K562 (cell line): ENCODE results near the gene FCAR.
"Not testable (repeated sequence)": the region's sequence is repeated elsewhere in the genome, so short reads cannot be mapped to it uniquely, and the experiment has no call there.

Experiments
- BCOR ChIP-seq: fragments of 450-650 bp; IDR thresholded peaks from 2 replicates; pipeline ENCODE4 v1.6.1; 2016
- CBX1 ChIP-seq: sonication (generic); IDR thresholded peaks from 2 replicates; pipeline ENCODE4 v1.6.1; 2016; ENCODE audit warnings: antibody characterized with exemption, low read depth, mild to moderate bottlenecking
- ELF4 ChIP-seq: fragments of 450-650 bp; formaldehyde crosslinking; IDR thresholded peaks from 2 replicates; pipeline ENCODE4 v1.4.0; 2022; ENCODE audit warnings: missing genetic modification characterization
- HCFC1 ChIP-seq: IDR thresholded peaks from 2 replicates; pipeline ENCODE4 v1.6.1; 2012; ENCODE audit warnings: low read depth, low read length, improper control_type of control experiment
- HNRNPK ChIP-seq: fragments of 200-400 bp; formaldehyde crosslinking; IDR thresholded peaks from one replicate; pipeline ENCODE4 v1.6.1; 2018; ENCODE audit warnings: mild to moderate bottlenecking, low read depth, low read length; ENCODE audit not compliant: poor library complexity, severe bottlenecking
- JUN ChIP-seq, 2 experiments: sonication (generic) in 1 of 2; formaldehyde crosslinking in 1 of 2; IDR thresholded peaks; 2 replicates each; pipeline versions ENCODE4 v1.6.1 to v1.8.0; 2012 to 2022; ENCODE audit warnings: borderline replicate concordance in 2 of 2, mild to moderate bottlenecking in 2 of 2, improper control_type of control experiment in 1 of 2, low read depth in 1 of 2, low read length in 1 of 2, missing genetic modification reagents in 1 of 2
- SREBF1 ChIP-seq: fragments of 150-350 bp; IDR thresholded peaks from 2 replicates; pipeline ENCODE4 v1.6.1; 2014; ENCODE audit warnings: antibody characterized with exemption, low read depth, low read length, borderline replicate concordance
- ZFP36 ChIP-seq: fragments of 150-350 bp; IDR thresholded peaks from 2 replicates; pipeline ENCODE4 v1.6.1; 2018; ENCODE audit warnings: low read length, low read depth; ENCODE audit not compliant: partially characterized antibody
- ZNF174 ChIP-seq: fragments of 250-450 bp; sonication (Bioruptor Pico); IDR thresholded peaks from 2 replicates; pipeline ENCODE4 v1.4.0; 2020; ENCODE audit warnings: mild to moderate bottlenecking
- ZNF23 ChIP-seq: fragments of 250-450 bp; sonication (Bioruptor Pico); IDR thresholded peaks from 2 replicates; pipeline ENCODE4 v1.4.0; 2020; ENCODE audit warnings: mild to moderate bottlenecking
- TF ChIP-seq, protein P1 (sequence below): sonication (generic); formaldehyde crosslinking; IDR thresholded peaks from 2 replicates; pipeline ENCODE4 v1.9.0; 2022; ENCODE audit warnings: mild to moderate bottlenecking, missing genetic modification reagents
- TF ChIP-seq, protein P2 (sequence below), 3 experiments: IDR thresholded peaks in 2 of 3; conservative IDR thresholded peaks in 1 of 3; 2 replicates each; pipeline ENCODE4 v1.5.1; 2011 to 2012; ENCODE audit warnings: low read length in 3 of 3, mild to moderate bottlenecking in 3 of 3, control low read depth in 2 of 3, improper control_type of control experiment in 1 of 3, inconsistent platforms in 1 of 3, low read depth in 1 of 3, mixed read lengths in 1 of 3, moderate library complexity in 1 of 3; ENCODE audit not compliant: insufficient read depth in 2 of 3
- TF ChIP-seq, protein P3 (sequence below): fragments of 450-650 bp; IDR thresholded peaks from 2 replicates; pipeline ENCODE4 v1.6.1; 2016; ENCODE audit warnings: mild to moderate bottlenecking, moderate library complexity

DNA sequence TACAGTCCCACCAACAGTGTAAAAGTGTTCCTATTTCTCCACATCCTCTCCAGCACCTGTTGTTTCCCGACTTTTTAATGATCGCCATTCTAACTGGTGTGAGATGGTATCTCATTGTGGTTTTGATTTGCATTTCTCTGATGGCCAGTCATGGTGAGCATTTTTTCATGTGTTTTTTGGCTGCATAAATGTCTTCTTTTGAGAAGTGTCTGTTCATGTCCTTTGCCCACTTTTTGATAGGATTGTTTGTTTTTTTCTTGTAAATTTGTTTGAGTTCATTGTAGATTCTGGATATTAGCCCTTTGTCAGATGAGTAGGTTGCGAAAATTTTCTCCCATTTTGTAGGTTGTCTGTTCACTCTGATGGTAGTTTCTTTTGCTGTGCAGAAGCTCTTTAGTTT is 10.6 kb upstream of the FCAR start:
- not testable (repeated sequence) for TF ChIP-seq CBX1; ELF4; ZNF23; ZNF174 (CRISPR knock-in tag); JUN (IDR thresholded peaks at IDR 0.05; ENCODE audit: borderline replicate concordance, low read depth, low read length); JUN (CRISPR knock-in tag; IDR thresholded peaks at IDR 0.05; ENCODE audit: borderline replicate concordance); ZFP36; HNRNPK; BCOR; HCFC1; SREBF1
- TF ChIP-seq, protein P1, sequence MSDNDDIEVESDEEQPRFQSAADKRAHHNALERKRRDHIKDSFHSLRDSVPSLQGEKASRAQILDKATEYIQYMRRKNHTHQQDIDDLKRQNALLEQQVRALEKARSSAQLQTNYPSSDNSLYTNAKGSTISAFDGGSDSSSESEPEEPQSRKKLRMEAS (CRISPR knock-in tag): not testable (repeated sequence)
- TF ChIP-seq, protein P2, sequence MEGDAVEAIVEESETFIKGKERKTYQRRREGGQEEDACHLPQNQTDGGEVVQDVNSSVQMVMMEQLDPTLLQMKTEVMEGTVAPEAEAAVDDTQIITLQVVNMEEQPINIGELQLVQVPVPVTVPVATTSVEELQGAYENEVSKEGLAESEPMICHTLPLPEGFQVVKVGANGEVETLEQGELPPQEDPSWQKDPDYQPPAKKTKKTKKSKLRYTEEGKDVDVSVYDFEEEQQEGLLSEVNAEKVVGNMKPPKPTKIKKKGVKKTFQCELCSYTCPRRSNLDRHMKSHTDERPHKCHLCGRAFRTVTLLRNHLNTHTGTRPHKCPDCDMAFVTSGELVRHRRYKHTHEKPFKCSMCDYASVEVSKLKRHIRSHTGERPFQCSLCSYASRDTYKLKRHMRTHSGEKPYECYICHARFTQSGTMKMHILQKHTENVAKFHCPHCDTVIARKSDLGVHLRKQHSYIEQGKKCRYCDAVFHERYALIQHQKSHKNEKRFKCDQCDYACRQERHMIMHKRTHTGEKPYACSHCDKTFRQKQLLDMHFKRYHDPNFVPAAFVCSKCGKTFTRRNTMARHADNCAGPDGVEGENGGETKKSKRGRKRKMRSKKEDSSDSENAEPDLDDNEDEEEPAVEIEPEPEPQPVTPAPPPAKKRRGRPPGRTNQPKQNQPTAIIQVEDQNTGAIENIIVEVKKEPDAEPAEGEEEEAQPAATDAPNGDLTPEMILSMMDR (IDR thresholded peaks at IDR 0.05 in 2 of 3, conservative IDR thresholded peaks at IDR 0.05 in 1 of 3; ENCODE audit: insufficient read depth in 2 of 3, low read depth in 1 of 3, low read length in 3 of 3): not testable (repeated sequence)
- TF ChIP-seq, protein P3, sequence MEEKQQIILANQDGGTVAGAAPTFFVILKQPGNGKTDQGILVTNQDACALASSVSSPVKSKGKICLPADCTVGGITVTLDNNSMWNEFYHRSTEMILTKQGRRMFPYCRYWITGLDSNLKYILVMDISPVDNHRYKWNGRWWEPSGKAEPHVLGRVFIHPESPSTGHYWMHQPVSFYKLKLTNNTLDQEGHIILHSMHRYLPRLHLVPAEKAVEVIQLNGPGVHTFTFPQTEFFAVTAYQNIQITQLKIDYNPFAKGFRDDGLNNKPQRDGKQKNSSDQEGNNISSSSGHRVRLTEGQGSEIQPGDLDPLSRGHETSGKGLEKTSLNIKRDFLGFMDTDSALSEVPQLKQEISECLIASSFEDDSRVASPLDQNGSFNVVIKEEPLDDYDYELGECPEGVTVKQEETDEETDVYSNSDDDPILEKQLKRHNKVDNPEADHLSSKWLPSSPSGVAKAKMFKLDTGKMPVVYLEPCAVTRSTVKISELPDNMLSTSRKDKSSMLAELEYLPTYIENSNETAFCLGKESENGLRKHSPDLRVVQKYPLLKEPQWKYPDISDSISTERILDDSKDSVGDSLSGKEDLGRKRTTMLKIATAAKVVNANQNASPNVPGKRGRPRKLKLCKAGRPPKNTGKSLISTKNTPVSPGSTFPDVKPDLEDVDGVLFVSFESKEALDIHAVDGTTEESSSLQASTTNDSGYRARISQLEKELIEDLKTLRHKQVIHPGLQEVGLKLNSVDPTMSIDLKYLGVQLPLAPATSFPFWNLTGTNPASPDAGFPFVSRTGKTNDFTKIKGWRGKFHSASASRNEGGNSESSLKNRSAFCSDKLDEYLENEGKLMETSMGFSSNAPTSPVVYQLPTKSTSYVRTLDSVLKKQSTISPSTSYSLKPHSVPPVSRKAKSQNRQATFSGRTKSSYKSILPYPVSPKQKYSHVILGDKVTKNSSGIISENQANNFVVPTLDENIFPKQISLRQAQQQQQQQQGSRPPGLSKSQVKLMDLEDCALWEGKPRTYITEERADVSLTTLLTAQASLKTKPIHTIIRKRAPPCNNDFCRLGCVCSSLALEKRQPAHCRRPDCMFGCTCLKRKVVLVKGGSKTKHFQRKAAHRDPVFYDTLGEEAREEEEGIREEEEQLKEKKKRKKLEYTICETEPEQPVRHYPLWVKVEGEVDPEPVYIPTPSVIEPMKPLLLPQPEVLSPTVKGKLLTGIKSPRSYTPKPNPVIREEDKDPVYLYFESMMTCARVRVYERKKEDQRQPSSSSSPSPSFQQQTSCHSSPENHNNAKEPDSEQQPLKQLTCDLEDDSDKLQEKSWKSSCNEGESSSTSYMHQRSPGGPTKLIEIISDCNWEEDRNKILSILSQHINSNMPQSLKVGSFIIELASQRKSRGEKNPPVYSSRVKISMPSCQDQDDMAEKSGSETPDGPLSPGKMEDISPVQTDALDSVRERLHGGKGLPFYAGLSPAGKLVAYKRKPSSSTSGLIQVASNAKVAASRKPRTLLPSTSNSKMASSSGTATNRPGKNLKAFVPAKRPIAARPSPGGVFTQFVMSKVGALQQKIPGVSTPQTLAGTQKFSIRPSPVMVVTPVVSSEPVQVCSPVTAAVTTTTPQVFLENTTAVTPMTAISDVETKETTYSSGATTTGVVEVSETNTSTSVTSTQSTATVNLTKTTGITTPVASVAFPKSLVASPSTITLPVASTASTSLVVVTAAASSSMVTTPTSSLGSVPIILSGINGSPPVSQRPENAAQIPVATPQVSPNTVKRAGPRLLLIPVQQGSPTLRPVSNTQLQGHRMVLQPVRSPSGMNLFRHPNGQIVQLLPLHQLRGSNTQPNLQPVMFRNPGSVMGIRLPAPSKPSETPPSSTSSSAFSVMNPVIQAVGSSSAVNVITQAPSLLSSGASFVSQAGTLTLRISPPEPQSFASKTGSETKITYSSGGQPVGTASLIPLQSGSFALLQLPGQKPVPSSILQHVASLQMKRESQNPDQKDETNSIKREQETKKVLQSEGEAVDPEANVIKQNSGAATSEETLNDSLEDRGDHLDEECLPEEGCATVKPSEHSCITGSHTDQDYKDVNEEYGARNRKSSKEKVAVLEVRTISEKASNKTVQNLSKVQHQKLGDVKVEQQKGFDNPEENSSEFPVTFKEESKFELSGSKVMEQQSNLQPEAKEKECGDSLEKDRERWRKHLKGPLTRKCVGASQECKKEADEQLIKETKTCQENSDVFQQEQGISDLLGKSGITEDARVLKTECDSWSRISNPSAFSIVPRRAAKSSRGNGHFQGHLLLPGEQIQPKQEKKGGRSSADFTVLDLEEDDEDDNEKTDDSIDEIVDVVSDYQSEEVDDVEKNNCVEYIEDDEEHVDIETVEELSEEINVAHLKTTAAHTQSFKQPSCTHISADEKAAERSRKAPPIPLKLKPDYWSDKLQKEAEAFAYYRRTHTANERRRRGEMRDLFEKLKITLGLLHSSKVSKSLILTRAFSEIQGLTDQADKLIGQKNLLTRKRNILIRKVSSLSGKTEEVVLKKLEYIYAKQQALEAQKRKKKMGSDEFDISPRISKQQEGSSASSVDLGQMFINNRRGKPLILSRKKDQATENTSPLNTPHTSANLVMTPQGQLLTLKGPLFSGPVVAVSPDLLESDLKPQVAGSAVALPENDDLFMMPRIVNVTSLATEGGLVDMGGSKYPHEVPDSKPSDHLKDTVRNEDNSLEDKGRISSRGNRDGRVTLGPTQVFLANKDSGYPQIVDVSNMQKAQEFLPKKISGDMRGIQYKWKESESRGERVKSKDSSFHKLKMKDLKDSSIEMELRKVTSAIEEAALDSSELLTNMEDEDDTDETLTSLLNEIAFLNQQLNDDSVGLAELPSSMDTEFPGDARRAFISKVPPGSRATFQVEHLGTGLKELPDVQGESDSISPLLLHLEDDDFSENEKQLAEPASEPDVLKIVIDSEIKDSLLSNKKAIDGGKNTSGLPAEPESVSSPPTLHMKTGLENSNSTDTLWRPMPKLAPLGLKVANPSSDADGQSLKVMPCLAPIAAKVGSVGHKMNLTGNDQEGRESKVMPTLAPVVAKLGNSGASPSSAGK: not testable (repeated sequence)
